GM12892 (cell line): ENCODE data around the gene FAM222A.

Experiments
- DNase-seq: peaks from one replicate; pipeline ENCODE4 v3.0.0; 2011; ENCODE audit not compliant: insufficient read length
- FAIRE-seq: peaks from 2 replicates; lab custom pipeline; 2011; peaks lifted over from hg19 to GRCh38; lab: Jason Lieb, UNC
- POLR2A ChIP-seq: IDR thresholded peaks from 2 replicates; pipeline ENCODE4 v1.6.1; 2011; ENCODE audit warnings: low read depth, low read length, control low read depth
- POLR2AphosphoS5 ChIP-seq: IDR thresholded peaks from 2 replicates; pipeline ENCODE4 v1.6.1; 2011; ENCODE audit warnings: low read depth, low read length, control low read depth
- TAF1 ChIP-seq: IDR thresholded peaks from 2 replicates; pipeline ENCODE4 v1.6.1; 2011; ENCODE audit warnings: low read depth, mild to moderate bottlenecking, control low read depth, low read length, borderline replicate concordance

FAM222A gene

DNA sequence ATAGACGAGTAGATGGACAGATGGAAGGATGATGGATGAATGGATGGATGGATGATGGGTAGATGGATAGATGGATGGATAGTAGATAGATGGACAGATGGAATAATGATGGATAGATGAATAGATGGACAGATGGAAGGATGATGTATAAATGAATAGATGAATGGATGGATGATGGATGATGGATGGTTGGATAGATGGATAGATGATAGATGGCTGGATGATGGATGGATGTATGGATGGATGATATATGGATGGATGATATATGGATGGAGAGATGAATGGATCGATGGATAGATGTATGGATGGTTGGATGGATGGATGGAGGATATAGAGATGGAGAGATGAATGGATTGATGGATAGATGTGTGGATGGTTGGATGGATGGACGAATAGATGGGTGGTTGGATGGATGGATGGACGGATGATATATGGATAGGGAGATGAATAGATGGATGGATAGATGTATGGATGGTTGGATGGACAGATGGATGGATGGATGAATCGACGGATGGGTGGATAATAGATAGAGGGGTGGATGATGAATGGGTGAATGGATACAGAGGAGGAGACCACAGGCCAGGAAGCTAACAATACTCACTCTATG lies 100.3 kb downstream of the FAM222A start:
- no peak for FAIRE-seq
- TF ChIP-seq TAF1 (no peak), POLR2AphosphoS5 (no peak)
- no peak for DNase-seq

DNA sequence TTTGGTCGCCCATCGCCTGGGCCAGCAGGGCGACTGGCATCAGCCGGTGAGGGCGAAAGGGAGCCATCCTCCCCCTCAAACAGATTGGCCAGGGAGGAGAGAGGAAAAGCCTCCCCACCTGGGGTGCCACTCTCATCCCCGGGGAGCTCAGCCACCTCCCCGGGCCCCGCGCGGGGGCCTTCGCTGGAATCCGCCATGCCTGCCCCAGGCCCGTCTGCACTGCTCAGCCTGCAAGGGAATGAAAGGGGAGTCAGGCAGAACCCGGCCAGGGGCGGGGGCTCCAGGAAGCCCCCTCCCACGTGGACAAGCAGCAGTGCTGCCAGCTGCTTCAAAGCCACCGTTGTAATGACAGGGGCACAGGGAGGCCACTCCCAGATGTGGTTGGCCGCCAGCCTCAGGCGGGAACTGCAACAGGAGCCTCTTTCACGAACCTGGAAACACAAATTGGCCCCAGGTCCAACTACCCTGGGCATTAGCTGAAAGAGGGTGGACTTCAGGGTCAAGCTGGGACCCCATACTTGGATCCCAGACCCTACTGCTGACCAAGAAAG lies 101.0 kb downstream of the FAM222A start:
- FAIRE-seq (no peak), DNase-seq (no peak)
- TF ChIP-seq POLR2AphosphoS5 (no peak), POLR2A (no peak), TAF1 (no peak)

DNA sequence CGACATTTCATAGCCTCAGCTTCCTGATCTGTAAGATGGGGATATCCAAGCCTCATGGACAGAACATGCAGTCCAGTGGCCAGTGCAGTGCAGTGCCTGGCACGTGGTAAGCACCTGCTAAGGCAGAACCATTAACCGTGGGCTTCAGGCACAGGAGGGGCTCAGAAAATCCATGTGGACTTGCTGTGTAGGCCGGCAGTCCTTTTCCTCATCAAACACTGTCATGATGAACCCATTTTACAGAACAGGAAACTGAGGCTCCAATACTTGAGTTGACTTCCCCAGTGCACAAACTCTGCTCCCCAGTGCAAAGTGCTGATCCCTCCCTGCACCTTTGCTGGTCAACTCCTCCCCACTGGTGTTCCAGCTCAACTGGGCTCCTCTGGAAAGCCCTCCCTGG lies 101.6 kb downstream of the FAM222A start:
- TF ChIP-seq POLR2AphosphoS5 (no peak), POLR2A (no peak), TAF1 (no peak)
- DNase-seq (no peak), FAIRE-seq (no peak)

DNA sequence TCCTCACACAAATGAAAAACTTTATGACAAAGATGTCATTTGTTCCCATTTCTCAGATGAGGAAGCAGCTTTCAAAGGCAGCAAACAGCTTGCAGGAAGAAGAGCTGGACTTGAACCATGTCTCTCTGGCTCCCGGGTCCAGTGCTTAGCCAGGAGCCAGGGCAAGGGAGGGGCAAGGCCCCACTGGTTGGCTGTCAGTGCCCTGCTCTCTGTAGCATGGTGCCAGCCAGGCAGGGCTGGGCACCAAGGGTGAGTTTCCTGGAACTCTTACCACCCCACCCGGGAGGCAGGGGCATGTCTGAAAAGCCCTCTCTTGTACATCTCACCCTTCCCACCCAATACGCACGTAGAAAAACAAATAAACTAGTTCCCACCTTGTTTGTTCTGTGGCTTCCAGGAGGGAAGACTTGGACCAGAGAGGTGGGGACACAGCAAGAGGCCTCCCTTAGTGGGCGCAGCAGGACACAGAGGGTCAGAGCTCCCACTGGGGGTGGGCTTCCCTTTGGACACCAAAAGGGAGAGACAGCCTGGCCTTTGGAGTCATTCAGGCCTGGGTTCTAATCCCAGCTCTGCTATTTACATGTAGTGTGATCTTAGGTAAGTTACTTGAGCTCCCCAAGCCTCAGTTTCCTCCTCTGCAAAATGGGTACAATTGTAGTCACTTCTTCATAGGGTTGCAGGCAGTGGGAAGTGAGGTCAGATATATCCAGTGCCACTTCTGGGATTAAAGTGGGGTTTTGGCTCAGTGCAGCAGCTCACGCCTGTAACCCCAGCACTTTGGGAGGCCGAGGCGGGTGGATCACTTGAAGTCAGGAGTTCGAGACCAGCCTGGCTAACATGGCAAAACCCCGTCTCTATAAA lies 102.4 kb downstream of the FAM222A start:
- no peak for TF ChIP-seq POLR2AphosphoS5
- no peak for TF ChIP-seq TAF1
- no peak for TF ChIP-seq POLR2A
- no peak for DNase-seq
- FAIRE-seq = no peak

DNA sequence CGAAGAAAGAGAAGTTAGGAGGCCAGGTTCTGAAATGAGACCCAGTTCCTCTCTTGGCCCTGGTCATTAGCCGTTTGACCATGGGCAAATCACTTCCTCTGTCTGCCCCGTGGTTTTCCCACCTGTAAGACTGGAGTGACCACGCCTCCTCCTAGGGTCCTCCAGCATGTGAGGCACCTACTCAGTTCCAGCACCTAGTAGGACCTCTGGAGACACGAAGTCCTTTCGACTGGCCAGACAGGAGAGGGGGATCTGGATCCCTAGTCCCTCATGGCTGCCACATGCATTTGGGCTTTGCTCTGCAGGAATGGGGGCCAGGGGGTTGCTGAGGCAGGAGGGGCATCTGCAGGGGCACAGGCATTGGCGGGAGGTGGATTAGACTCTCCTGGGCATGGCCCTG lies 103.2 kb downstream of the FAM222A start:
- DNase-seq (no peak), FAIRE-seq (no peak)
- TF ChIP-seq POLR2AphosphoS5 (no peak), POLR2A (no peak), TAF1 (no peak)

DNA sequence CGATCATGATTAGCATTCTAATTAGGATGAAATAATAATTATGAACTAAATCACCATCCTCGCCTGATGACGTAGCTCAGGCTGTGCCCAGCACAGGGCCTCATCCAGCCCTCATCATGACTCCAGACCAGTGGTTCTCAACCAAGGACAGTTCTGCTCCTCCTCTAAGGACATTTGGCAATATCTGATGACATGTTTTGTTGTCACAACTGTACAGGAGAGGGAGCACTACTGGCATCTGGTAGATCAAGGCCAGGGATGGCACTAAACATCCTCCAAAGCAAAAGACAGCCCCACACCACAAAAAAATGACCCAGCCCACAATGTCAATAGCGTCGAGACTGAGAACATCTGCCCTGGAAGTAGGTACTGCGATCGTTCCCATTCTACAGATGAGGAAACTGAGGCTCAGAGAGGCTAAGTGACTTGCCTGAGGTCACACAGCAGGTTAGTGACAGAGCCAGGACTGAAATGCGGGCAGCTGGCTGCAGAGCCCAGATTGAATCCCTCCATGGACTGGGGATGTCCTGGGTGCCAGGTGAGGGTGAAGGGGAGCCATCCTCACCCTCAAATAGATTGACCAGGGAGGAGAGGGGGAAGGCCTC lies 104.1 kb downstream of the FAM222A start:
- DNase-seq (no peak), FAIRE-seq (no peak)
- no peak for TF ChIP-seq TAF1
- TF ChIP-seq POLR2AphosphoS5 = no peak
- no peak for TF ChIP-seq POLR2A

DNA sequence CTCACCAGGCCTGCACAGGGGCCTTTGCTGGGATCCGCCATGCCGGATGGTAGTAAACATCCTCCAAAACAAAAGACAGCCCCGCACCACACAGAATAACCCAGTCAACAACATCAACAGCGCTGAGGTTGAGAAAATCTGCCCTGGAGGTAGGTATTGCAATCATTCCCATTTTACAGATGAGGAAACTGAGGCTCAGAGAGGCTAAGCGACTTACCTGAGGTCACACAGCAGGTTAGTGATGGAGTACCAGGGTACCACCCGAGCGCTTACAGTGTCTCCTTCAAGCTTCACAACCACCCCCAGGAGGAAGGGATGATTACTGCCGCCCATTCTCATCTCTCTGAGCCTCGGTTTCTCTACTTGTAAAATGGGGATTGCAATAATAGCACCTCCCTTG lies 104.6 kb downstream of the FAM222A start:
- DNase-seq (no peak), FAIRE-seq (no peak)
- TF ChIP-seq POLR2A (no peak), POLR2AphosphoS5 (no peak), TAF1 (no peak)

DNA sequence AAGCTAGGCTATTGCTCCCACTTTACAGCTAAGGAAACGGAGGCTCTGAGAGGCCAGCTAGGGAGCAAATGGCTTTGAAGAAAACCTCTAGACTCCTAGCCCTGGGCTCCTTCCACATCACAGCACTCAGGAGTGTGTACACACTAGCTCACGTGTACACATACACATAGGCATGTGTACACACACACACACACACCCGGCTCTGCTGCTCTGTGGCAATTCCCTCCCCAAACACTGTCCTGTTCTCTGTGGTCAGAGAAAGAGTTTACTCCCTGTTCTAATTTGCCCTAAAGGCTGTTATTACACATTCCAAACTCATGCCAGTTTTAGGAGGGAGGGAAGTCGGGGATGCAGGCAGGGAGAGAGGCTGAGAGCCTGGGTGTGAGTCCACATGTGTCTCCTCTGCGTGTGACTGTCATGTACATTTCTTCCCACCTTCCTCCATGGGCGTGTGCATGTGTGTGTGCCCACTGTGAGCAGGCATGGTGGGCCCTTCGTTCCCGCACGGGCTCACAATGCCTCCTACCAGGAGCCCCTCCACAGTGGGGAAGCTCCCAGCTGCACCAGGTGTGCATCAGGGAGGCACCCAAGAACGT lies 105.4 kb downstream of the FAM222A start:
- FAIRE-seq (no peak), DNase-seq (no peak)
- TF ChIP-seq POLR2AphosphoS5 (no peak), POLR2A (no peak), TAF1 (no peak)
